ENCODE measurements around the gene ANTXR2. TPM values are rescaled to one million over a fixed set of nuclear protein-coding genes. Genes with fewer than 3 reads are reported as not detected.

ANTXR2 gene
- total RNA-seq, 4 donors from 2014 or later: 136 to 215 (median 183) TPM

GRCh38 chr4:79865201-79865597, 207.8 kb downstream of the ANTXR2 start:
- no peak for TF ChIP-seq CTCF (IDR thresholded peaks at IDR 0.05; ENCODE audit: low read depth)

GRCh38 chr4:79864500-79865200, 208.4 kb downstream of the ANTXR2 start:
- TF ChIP-seq CTCF (IDR thresholded peaks at IDR 0.05; ENCODE audit: low read depth): no peak

GRCh38 chr4:79863333-79863732, 209.7 kb downstream of the ANTXR2 start:
- no peak for TF ChIP-seq CTCF (IDR thresholded peaks at IDR 0.05; ENCODE audit: low read depth)

- TF ChIP-seq CTCF (IDR thresholded peaks at IDR 0.05; ENCODE audit: low read depth): no peak
These were observed 210.2 kb downstream of the ANTXR2 start for GRCh38 chr4:79862821-79863220.

GRCh38 chr4:79857811-79858210, 215.2 kb downstream of the ANTXR2 start:
- TF ChIP-seq CTCF (IDR thresholded peaks at IDR 0.05; ENCODE audit: low read depth): no peak

- TF ChIP-seq CTCF (IDR thresholded peaks at IDR 0.05; ENCODE audit: low read depth): no peak
These were observed 216.8 kb downstream of the ANTXR2 start for GRCh38 chr4:79856196-79856595.

GRCh38 chr4:79854856-79855502, 218.1 kb downstream of the ANTXR2 start:
- TF ChIP-seq CTCF (IDR thresholded peaks at IDR 0.05; ENCODE audit: low read depth): no peak

Data from subcutaneous adipose tissue (tissue), 4 donors.